Measurements from ENCODE around the gene HOTAIR.

The HOTAIR gene

DNA sequence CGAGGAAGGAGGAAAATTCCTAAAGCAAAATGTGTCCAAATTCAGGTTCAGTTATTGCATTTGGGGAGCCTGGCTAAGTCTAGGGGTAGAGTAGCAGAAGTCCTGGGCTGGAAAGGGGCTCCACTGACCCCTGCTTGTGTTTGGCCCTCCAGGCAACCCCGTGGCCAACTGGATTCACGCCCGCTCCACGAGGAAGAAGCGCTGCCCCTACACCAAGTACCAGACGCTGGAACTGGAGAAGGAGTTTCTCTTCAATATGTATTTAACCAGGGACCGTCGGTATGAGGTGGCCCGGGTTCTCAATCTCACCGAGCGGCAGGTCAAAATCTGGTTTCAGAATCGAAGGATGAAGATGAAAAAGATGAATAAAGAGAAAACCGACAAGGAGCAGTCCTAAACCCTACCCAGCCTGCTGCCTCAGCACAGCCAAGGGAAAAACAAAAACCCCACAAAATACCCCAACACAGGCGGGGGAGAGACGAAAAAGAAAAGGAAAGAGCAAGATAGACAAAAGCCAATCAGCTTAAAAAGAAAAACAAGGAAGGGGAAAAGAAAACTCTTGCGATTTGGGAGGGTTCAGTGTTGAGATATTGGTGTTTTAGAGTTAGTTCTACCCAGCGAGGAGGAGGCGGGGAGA, 27.6 kb upstream of the HOTAIR start:
- no peak for TF ChIP-seq CTCF (IDR thresholded peaks at IDR 0.05; ENCODE audit: low read length, missing control alignments)
- DNase-seq (ENCODE audit: low read depth), result no peak
- no peak overlapping the region for H3K4me3 ChIP-seq (replicated peaks; ENCODE audit: low read depth, low read length)

- no peak overlapping the region for H3K4me3 ChIP-seq (replicated peaks; ENCODE audit: low read depth, low read length)
- no peak for TF ChIP-seq CTCF (IDR thresholded peaks at IDR 0.05; ENCODE audit: low read length, missing control alignments)
- DNase-seq (ENCODE audit: low read depth), result no peak
Measured at GRCh38 chr12:54001283-54002187, 26.8 kb upstream of the HOTAIR start.

GRCh38 chr12:54000116-54001114, 25.7 kb upstream of the HOTAIR start, which contains the start of gene HOXC9:
TSS of gene HOXC9 (plus strand) at chr12:54000161. CDS start at chr12:54000189, 28 bp downstream.
- H3K4me3 ChIP-seq (replicated peaks; ENCODE audit: low read depth, low read length), result peak within 1 kb of the TSS; percentile 34
- DNase-seq (ENCODE audit: low read depth), result no peak
- no peak for TF ChIP-seq CTCF (IDR thresholded peaks at IDR 0.05; ENCODE audit: low read length, missing control alignments)

GRCh38 chr12:53999559-54000115, 24.9 kb upstream of the HOTAIR start:
- DNase-seq (ENCODE audit: low read depth), result peak; percentile 24
- TF ChIP-seq CTCF (IDR thresholded peaks at IDR 0.05; ENCODE audit: low read length, missing control alignments), result no peak
- H3K4me3 ChIP-seq (replicated peaks; ENCODE audit: low read depth, low read length), result peak overlapping the region; percentile 34

DNA sequence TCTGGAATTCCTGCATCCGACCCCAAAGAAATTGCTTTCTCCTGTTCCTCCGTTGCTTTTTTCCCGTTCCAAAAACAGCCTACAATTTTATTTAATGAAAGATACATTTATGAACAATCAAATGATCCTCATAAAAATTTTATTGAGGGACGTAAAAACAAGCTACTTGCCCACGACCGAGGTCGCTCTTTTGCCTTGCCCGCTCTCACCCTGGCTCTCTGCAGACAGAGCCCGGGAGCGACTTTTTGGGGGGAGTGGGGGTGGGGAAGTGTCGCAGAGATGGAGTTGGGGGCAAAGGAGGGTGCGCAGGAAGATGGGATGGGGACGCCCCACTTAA, 24.1 kb upstream of the HOTAIR start:
- H3K4me3 ChIP-seq (replicated peaks; ENCODE audit: low read depth, low read length), result no peak overlapping the region
- no peak for DNase-seq (ENCODE audit: low read depth)
- TF ChIP-seq CTCF (IDR thresholded peaks at IDR 0.05; ENCODE audit: low read length, missing control alignments), result no peak

Data from fibroblast of pulmonary artery (primary cell).